K562 (cell line): ENCODE data around the gene RHEB. TPM values are rescaled to one million over a fixed set of nuclear protein-coding genes. Genes with fewer than 3 reads are reported as not detected.

Experiments
- ATAC-seq: fragments of 200-7000 bp; cut with Tn5 transposase; 3 replicates; pipeline ENCODE4 v1.9.1; 2020; ENCODE audit warnings: moderate library complexity
- BruUV-seq: library from RNA; stranded (reverse); fragments of 400-500 nt; replicated peaks from 2 replicates; lab custom pipeline; 2021; lab: Mats Ljungman, UMichigan
- CTCF ChIA-PET: fragments of 300-600 bp; formaldehyde crosslinking; extraction: SDS; loops from one replicate; lab custom pipeline; 2021; ENCODE audit warnings: low intra/inter-chr PET ratio; lab: Yijun Ruan, JAX
- POLR2A ChIA-PET: fragments of 300-600, 350-650 bp; sonication (Branson Sonifier 250); formaldehyde crosslinking; extraction: SDS; loops from one replicate; lab custom pipeline; 2021; ENCODE audit warnings: antibody characterized with exemption, inconsistent platforms; lab: Yijun Ruan, JAX
- DNase-seq, 4 experiments: peaks; one replicate each; pipeline versions ENCODE4 v3.0.0 to v3.0.0-alpha.2; 2011 to 2018; ENCODE audit warnings: low spot score in 3 of 4, mixed read lengths in 3 of 4; ENCODE audit errors: extremely low read depth in 1 of 4
- FAIRE-seq: peaks from 2 replicates; lab custom pipeline; 2011; peaks lifted over from hg19 to GRCh38; lab: Jason Lieb, UNC
- H2AFZ ChIP-seq: 2 replicates; pipeline ENCODE4 v1.6.0; 2011; ENCODE audit warnings: low read depth, low read length, control low read depth, inconsistent platforms
- H3K27ac ChIP-seq: fragments of 200-600 bp; 3 replicates; pipeline ENCODE4 v1.8.0; 2011; ENCODE audit warnings: low read depth, mild to moderate bottlenecking, control low read depth, inconsistent platforms, low read length, moderate library complexity, mixed read lengths; ENCODE audit errors: extremely low read depth
- H3K27me3 ChIP-seq, 2 experiments: fragments of 300-600 bp in 1 of 2; 2 replicates in 1 of 2; 3 replicates in 1 of 2; pipeline versions ENCODE4 v1.6.0 to v1.8.0; 2011; ENCODE audit warnings: inconsistent platforms in 2 of 2, low read length in 2 of 2, mild to moderate bottlenecking in 1 of 2, mixed read lengths in 1 of 2, moderate library complexity in 1 of 2; ENCODE audit not compliant: control insufficient read depth in 2 of 2, insufficient read depth in 2 of 2
- H3K36me3 ChIP-seq: fragments of 300-600 bp; 3 replicates; pipeline ENCODE4 v1.8.0; 2011; ENCODE audit warnings: mild to moderate bottlenecking, low read length, inconsistent platforms; ENCODE audit not compliant: control insufficient read depth, insufficient read depth
- H3K4me1 ChIP-seq, 2 experiments: fragments of 200-600 bp in 1 of 2; replicated peaks in 1 of 2; 2 replicates in 1 of 2; 3 replicates in 1 of 2; pipeline versions ENCODE4 v1.5.1 to v1.8.0; 2011; ENCODE audit warnings: inconsistent platforms in 2 of 2, low read length in 2 of 2, mild to moderate bottlenecking in 1 of 2, mixed read lengths in 1 of 2, moderate library complexity in 1 of 2; ENCODE audit not compliant: control insufficient read depth in 2 of 2, insufficient read depth in 2 of 2
- H3K4me2 ChIP-seq: 2 replicates; pipeline ENCODE4 v1.6.1; 2011; ENCODE audit warnings: low read length, control low read depth, inconsistent platforms, mixed read lengths; ENCODE audit not compliant: insufficient read depth
- H3K4me3 ChIP-seq: fragments of 200-600 bp; sonication (generic), shearing (Covaris generic); 2 replicates; pipeline ENCODE4 v1.5.1; 2016; ENCODE audit warnings: control low read depth, inconsistent platforms
- H3K79me2 ChIP-seq: fragments of 200-600 bp; 3 replicates; pipeline ENCODE4 v1.8.0; 2011; ENCODE audit warnings: low read length, inconsistent platforms; ENCODE audit not compliant: control insufficient read depth, insufficient read depth
- H3K9ac ChIP-seq, 2 experiments: 2 replicates each; pipeline versions ENCODE4 v1.6.0 to v1.6.1; 2011; ENCODE audit warnings: low read depth in 2 of 2, low read length in 2 of 2, control low read depth in 1 of 2, inconsistent platforms in 1 of 2, mild to moderate bottlenecking in 1 of 2, mixed read lengths in 1 of 2; ENCODE audit not compliant: insufficient read depth in 1 of 2
- H3K9me1 ChIP-seq: one replicate; pipeline ENCODE4 v1.6.0; 2011; ENCODE audit warnings: inconsistent platforms, mild to moderate bottlenecking, low read length, moderate library complexity; ENCODE audit not compliant: control insufficient read depth, insufficient read depth
- H3K9me3 ChIP-seq: replicated peaks from 2 replicates; pipeline ENCODE4 v1.5.1; 2011; ENCODE audit warnings: low read depth, low read length, inconsistent platforms; ENCODE audit not compliant: control insufficient read depth, insufficient read depth
- H4K20me1 ChIP-seq: replicated peaks from 2 replicates; pipeline ENCODE4 v1.6.1; 2011; ENCODE audit warnings: low read length, inconsistent platforms, mixed read lengths; ENCODE audit not compliant: control insufficient read depth, insufficient read depth
- BRD9 ChIP-seq: fragments of 450-650 bp; IDR thresholded peaks from 2 replicates; pipeline ENCODE4 v1.6.1; 2018; ENCODE audit warnings: low read depth; ENCODE audit not compliant: partially characterized antibody
- FOXP1 ChIP-seq: sonication (generic); formaldehyde crosslinking; IDR thresholded peaks from 2 replicates; pipeline ENCODE4 v1.8.0; 2022; ENCODE audit warnings: mild to moderate bottlenecking, missing genetic modification reagents
- GATAD2B ChIP-seq: fragments of 450-650 bp; IDR thresholded peaks from 2 replicates; pipeline ENCODE4 v1.6.1; 2017; ENCODE audit warnings: mild to moderate bottlenecking, borderline replicate concordance
- MED1 ChIP-seq: sonication (generic); formaldehyde crosslinking; IDR thresholded peaks from 2 replicates; pipeline ENCODE4 v1.8.1; 2023; ENCODE audit warnings: missing genetic modification reagents, borderline replicate concordance
- PRDM10 ChIP-seq: fragments of 450-650 bp; IDR thresholded peaks from 2 replicates; pipeline ENCODE4 v1.6.1; 2018; ENCODE audit not compliant: partially characterized antibody
- RBM34 ChIP-seq: fragments of 200-400 bp; formaldehyde crosslinking; IDR thresholded peaks from 2 replicates; pipeline ENCODE4 v1.6.1; 2018; ENCODE audit warnings: low read length, borderline replicate concordance; ENCODE audit not compliant: insufficient read depth
- ZNF217 ChIP-seq: sonication (generic); formaldehyde crosslinking; IDR thresholded peaks from 2 replicates; pipeline ENCODE4 v1.8.0; 2022; ENCODE audit warnings: mild to moderate bottlenecking, missing genetic modification reagents
- ZNF282 ChIP-seq: sonication (generic); formaldehyde crosslinking; IDR thresholded peaks from 2 replicates; pipeline ENCODE4 v1.8.1; 2023; ENCODE audit warnings: missing genetic modification reagents
- ZNF398 ChIP-seq: fragments of 250-450 bp; sonication (Bioruptor Pico); IDR thresholded peaks from 2 replicates; pipeline ENCODE4 v1.8.0; 2021; ENCODE audit warnings: moderate library complexity, mild to moderate bottlenecking, inconsistent platforms
- ZNF75A ChIP-seq: fragments of 450-650 bp; formaldehyde crosslinking; IDR thresholded peaks from 2 replicates; pipeline ENCODE4 v1.4.0; 2020; ENCODE audit warnings: mild to moderate bottlenecking
- WGBS: fragments of 100-300 bp; shearing (Covaris generic); methylation state at CpG from one replicate; pipeline ENCODE4 v1.1.6; 2016; ENCODE audit warnings: low coverage, mixed read lengths; ENCODE audit not compliant: insufficient coverage; ENCODE audit errors: missing lambda C conversion rate; 5-methylcytosine and 5-hydroxymethylcytosine counted together
- in situ Hi-C: fragments of 300-500 bp; cut with MboI; formaldehyde crosslinking; loops from 4 replicates; pipeline ENCODE4 v1.15.0; 2018; ENCODE audit warnings: inconsistent platforms, mixed read lengths
- intact Hi-C: fragments of 100-400 bp; cut with micrococcal nuclease; formaldehyde crosslinking; loops from 2 replicates; pipeline ENCODE4 v1.14.2; 2022
- polyA plus RNA-seq, 8 experiments: library from polyadenylated mRNA; depleted of rRNA in 4 of 8; stranded (reverse) in 5 of 8; unstranded in 3 of 8; fragments of >200 nt; fragmentation: Nextera tagmentation in 2 of 8; fragmentation: Illumina TruSeq in 1 of 8; extraction: Ambion mirVana in 2 of 8; extraction: Trizol in 1 of 8; gene quantifications; 2 replicates each; pipeline versions ENCODE4 v1.2.1 to v1.2.3, GENCODE V29; 2011 to 2014; ENCODE audit warnings: inconsistent platforms in 1 of 8, missing spikeins in 1 of 8
- total RNA-seq, 7 experiments: library from RNA; depleted of rRNA in 6 of 7; stranded (reverse); fragments of >200 nt in 6 of 7; fragmentation: Illumina TruSeq in 2 of 7; extraction: Trizol in 2 of 7; gene quantifications; 2 replicates each; pipeline versions ENCODE4 v1.2.1 to v1.2.3, GENCODE V29; 2011 to 2021; ENCODE audit warnings: low replicate concordance in 1 of 7
- TF ChIP-seq, protein P1 (sequence below): fragments of 150-350 bp; IDR thresholded peaks from 2 replicates; pipeline ENCODE4 v1.6.1; 2014; ENCODE audit warnings: low read depth, mild to moderate bottlenecking, low read length, borderline replicate concordance

The RHEB gene
- total and polyA plus RNA-seq, 9 of the 15 experiments (the other 6 are each of a cell fraction or from before 2014, with no cell fraction given) = 28.5 to 249 (median 182) TPM

- intact Hi-C loops = loop anchor here (5.0 kb wide), 1 partner anchor 176 kb away; no protein-coding TSS in a partner anchor
- H3K79me2 ChIP-seq = no peaks in the 10 kb centered on the region
- H3K4me2 ChIP-seq = no peak overlapping the region
- no peak overlapping the region for H3K27ac ChIP-seq
- H2AFZ ChIP-seq = no peak overlapping the region
- H3K27me3 ChIP-seq = peaks cover 66 to 89% of the 10 kb centered on the region in 2 experiments
- no peaks in the 10 kb centered on the region for H3K9me3 ChIP-seq
- H3K4me3 ChIP-seq = no peak overlapping the region
- TF ChIP-seq FOXP1 (CRISPR knock-in tag) (no peak), PRDM10 (no peak), GATAD2B (no peak), BRD9 (no peak), RBM34 (no peak), MED1 (CRISPR knock-in tag) (no peak), ZNF282 (CRISPR knock-in tag) (no peak), ZNF75A (no peak), ZNF217 (CRISPR knock-in tag) (no peak), ZNF398 (CRISPR knock-in tag) (no peak)
- TF ChIP-seq, protein P1, sequence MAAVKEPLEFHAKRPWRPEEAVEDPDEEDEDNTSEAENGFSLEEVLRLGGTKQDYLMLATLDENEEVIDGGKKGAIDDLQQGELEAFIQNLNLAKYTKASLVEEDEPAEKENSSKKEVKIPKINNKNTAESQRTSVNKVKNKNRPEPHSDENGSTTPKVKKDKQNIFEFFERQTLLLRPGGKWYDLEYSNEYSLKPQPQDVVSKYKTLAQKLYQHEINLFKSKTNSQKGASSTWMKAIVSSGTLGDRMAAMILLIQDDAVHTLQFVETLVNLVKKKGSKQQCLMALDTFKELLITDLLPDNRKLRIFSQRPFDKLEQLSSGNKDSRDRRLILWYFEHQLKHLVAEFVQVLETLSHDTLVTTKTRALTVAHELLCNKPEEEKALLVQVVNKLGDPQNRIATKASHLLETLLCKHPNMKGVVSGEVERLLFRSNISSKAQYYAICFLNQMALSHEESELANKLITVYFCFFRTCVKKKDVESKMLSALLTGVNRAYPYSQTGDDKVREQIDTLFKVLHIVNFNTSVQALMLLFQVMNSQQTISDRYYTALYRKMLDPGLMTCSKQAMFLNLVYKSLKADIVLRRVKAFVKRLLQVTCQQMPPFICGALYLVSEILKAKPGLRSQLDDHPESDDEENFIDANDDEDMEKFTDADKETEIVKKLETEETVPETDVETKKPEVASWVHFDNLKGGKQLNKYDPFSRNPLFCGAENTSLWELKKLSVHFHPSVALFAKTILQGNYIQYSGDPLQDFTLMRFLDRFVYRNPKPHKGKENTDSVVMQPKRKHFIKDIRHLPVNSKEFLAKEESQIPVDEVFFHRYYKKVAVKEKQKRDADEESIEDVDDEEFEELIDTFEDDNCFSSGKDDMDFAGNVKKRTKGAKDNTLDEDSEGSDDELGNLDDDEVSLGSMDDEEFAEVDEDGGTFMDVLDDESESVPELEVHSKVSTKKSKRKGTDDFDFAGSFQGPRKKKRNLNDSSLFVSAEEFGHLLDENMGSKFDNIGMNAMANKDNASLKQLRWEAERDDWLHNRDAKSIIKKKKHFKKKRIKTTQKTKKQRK = no peak
- ATAC-seq (no peak), FAIRE-seq (no peak), DNase-seq (no peak)
- in situ Hi-C loops = no loop called here
- peaks cover 0 to 18% of the 10 kb centered on the region in 2 experiments; a peak in 1 of 5 replicates for H3K4me1 ChIP-seq
- H3K9me1 ChIP-seq = no peaks in the 10 kb centered on the region
- H4K20me1 ChIP-seq = peaks cover 6% of the 10 kb centered on the region; the same call in 1 of the 2 replicates
- WGBS = 33% methylated on average over 5 of the region's 5 CpGs
- BruUV-seq = no TSS peak
- H3K9ac ChIP-seq = no peak overlapping the region
- POLR2A ChIA-PET = no interaction called here
- CTCF ChIA-PET = no interaction called here
- H3K36me3 ChIP-seq = no peaks in the 10 kb centered on the region
Observed at GRCh38 chr7:151456276-151456675, 63.4 kb downstream of the RHEB start.
